ENCODE measurements around the gene C20orf141. TPM values are rescaled to one million over a fixed set of nuclear protein-coding genes. Genes with fewer than 3 reads are reported as not detected.
"Not testable (repeated sequence)": the region's sequence is repeated elsewhere in the genome, so short reads cannot be mapped to it uniquely, and the experiment has no call there.

C20orf141 gene, protein sequence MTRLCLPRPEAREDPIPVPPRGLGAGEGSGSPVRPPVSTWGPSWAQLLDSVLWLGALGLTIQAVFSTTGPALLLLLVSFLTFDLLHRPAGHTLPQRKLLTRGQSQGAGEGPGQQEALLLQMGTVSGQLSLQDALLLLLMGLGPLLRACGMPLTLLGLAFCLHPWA
- under 1 TPM in 1 of 7 donors, not detected in 6; 0.69 TPM for total RNA-seq
- not detected for polyA plus RNA-seq
- long read RNA-seq, donor 1, result 0 reads
- long read RNA-seq, donor 2, result 0 reads
- long read RNA-seq, donor 3, result 0 reads

DNA sequence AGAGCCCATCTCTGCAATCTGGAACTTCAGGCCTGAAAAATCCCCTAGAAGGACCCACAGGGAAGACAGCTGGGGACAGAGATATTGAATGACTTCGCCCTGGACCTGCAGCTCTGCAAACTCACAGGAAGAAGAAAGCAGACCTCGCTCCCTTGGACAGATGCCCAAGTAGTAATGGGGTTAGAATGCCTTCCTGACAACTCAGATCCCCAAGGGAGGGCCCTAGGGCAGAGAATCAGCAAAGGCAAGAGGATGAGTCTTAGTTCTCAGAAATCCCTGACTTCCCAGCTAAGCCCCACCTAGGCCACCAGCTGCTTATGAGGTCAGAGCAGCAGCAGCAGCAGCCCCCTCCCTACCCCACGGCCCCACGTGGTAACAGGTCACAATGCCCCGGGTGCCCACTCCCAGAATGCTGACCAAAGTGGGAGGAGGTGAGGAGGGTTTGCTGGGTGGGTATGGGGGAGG, at the start of gene C20orf141:
Gene C20orf141, plus strand, starts transcription at position 401 of the 465 bp plus-strand sequence. CDS start 198 bp downstream, outside the sequence.
- Histone ChIP-seq H3K36me3 (no peaks in the 10 kb centered on the region), H3K27me3 (no peaks in the 10 kb centered on the region), H3K4me3 (no peak within 1 kb of the TSS), H3K4me1 (ENCODE audit: insufficient read depth) (peaks cover 27% of the 10 kb centered on the region), H3K9me3 (no peaks in the 10 kb centered on the region), H3K27ac (no peak within 1 kb of the TSS)
- WGBS, 3 donors, result 14 to 22% (median 16%) methylated on average over 5 of the region's 5 CpGs
- DNase-seq, result peak in 3 of 5 donors; percentile 44 to 58 (median 52)
- intact Hi-C loops (cut with DNase I), result loop anchor here in 1 of 4 donors (10.0 kb wide), 1 partner anchor 60 kb away; no protein-coding TSS in a partner anchor
- TF ChIP-seq POLR2A (IDR thresholded peaks at IDR 0.05) (no peak), CTCF (IDR thresholded peaks at IDR 0.05) (no peak), EP300 (IDR thresholded peaks at IDR 0.05) (no peak)

- H3K4me3 ChIP-seq, result no peak overlapping the region
- H3K36me3 ChIP-seq, result no peaks in the 10 kb centered on the region
- 10 to 18% (median 11%) methylated on average over 15 of the region's 15 CpGs for WGBS, 3 donors
- no peak for TF ChIP-seq CTCF (IDR thresholded peaks at IDR 0.05)
- no peak for TF ChIP-seq EP300 (IDR thresholded peaks at IDR 0.05)
- TF ChIP-seq POLR2A (IDR thresholded peaks at IDR 0.05), result no peak
- DNase-seq, result peak in 1 of 5 donors; percentile 41
- H3K27ac ChIP-seq, result no peak overlapping the region
- H3K9me3 ChIP-seq, result no peaks in the 10 kb centered on the region
- intact Hi-C loops (cut with DNase I), result no loop called here
- H3K27me3 ChIP-seq, result no peaks in the 10 kb centered on the region
- H3K4me1 ChIP-seq (ENCODE audit: insufficient read depth), result peaks cover 8% of the 10 kb centered on the region
Measured at GRCh38 chr20:2767768-2768631, 46.8 kb upstream of the C20orf141 start.

DNA sequence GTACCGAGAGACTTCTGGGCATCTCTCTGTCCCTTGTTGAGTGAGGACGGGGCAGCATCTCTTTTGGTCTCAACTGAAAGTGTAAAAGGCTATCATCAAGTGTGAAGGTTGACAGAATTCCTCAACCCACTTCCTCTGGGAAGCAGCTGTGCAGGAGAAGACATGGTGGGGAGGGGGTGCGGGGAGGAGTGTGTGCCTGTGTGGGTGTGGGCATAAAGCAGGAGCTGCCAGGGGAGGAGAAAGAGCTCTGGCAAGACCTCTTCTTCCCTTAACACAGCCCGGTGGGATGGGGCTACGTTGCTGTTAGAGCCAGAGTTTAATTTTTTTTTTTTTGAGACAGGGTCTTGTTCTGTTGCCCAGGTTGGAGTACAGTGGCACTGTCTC, 46.2 kb upstream of the C20orf141 start:
- no peak for DNase-seq
- 36 to 43% (median 39%) methylated on average over 5 of the region's 5 CpGs for WGBS, 3 donors
- intact Hi-C loops (cut with DNase I), result no loop called here
- H3K9me3 ChIP-seq, result no peaks in the 10 kb centered on the region
- peaks cover 8% of the 10 kb centered on the region for H3K4me1 ChIP-seq (ENCODE audit: insufficient read depth)
- H3K27me3 ChIP-seq, result no peaks in the 10 kb centered on the region
- no peak for TF ChIP-seq CTCF (IDR thresholded peaks at IDR 0.05)
- TF ChIP-seq POLR2A (IDR thresholded peaks at IDR 0.05), result no peak
- no peak for TF ChIP-seq EP300 (IDR thresholded peaks at IDR 0.05)
- H3K36me3 ChIP-seq, result no peaks in the 10 kb centered on the region
- no peak overlapping the region for H3K4me3 ChIP-seq
- H3K27ac ChIP-seq, result no peak overlapping the region

DNA sequence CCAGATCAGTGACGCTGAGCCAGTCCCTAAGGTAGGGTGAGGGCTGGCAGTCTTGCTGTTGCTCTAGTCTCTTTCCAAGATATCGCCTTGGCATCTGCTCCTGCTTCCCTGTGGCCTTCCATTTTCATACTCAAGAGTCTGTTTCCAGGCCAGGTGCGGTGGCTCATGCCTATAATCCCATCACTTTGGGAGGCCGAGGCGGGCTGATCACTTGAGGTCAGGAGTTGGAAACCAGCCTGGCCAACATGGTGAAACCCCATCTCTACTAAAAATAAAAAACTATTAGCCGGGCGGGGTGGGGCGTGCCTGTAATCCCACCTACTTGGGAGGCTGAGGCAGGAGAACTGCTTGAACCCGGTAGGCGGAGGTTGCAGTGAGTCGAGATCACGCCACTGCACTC, 44.7 kb upstream of the C20orf141 start:
- H3K4me3 ChIP-seq; H3K9me3 ChIP-seq; H3K36me3 ChIP-seq; H3K4me1 ChIP-seq (ENCODE audit: insufficient read depth); H3K27me3 ChIP-seq; DNase-seq; intact Hi-C loops (cut with DNase I); H3K27ac ChIP-seq: not testable (repeated sequence)
- 94 to 96% (median 95%) methylated on average over 12 of the region's 12 CpGs for WGBS, 3 donors
